ENCODE results near the gene PLCB4. TPM values are rescaled to one million over a fixed set of nuclear protein-coding genes. Genes with fewer than 3 reads are reported as not detected.

PLCB4 gene
- total RNA-seq, 1 experiment from 2014 or later = 10.1 TPM

DNA sequence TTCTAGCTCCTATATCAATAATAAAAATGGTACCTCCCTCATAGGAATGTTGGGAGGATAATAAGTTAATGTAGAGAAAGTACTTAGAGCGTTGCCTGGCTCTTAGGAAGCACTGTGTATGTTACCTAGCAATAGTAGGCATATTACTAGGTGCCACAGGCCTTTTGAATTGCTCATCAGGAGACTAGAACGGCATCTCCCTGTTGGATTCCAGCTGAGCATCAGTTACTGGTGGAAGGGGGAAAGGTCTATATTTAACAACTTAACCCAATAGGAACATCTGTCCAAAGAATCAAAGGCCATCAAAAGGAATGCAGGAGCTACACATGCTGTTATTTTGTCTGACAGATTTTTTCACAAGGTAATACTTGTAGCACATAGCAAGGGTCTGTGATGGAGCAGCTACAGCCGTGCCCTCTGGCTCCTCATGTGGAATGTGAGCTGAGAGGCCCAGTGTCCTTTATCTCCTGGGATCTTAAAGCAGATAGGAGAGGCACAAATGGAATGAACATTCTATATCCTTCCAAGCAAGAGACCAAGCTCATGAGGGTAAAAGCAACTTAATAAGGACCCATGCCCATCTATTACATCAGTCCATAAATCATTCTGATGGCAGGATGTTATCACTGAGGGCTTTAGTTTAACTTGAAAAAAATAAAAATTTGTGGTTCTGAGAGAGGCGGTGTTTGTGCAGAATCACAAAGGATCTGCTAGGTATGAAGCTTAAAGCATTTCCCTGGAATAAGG, 260.6 kb downstream of the PLCB4 start:
- no peak for DNase-seq
- Histone ChIP-seq H3K4ac (ENCODE audit: low read depth, low read length) (no peak overlapping the region), H2BK120ac (ENCODE audit: low read depth, low read length, poor library complexity, severe bottlenecking) (no peak overlapping the region), H2AFZ (ENCODE audit: low read length) (no peak overlapping the region), H4K5ac (ENCODE audit: insufficient read length, low read depth, low read length) (no peak overlapping the region), H3K79me2 (ENCODE audit: insufficient read depth, low read length) (no peaks in the 10 kb centered on the region), H3K18ac (ENCODE audit: insufficient read length, low read depth, low read length) (no peak overlapping the region), H3K56ac (ENCODE audit: insufficient read length, low read depth, low read length) (no peak overlapping the region), H3T11ph (ENCODE audit: low read length) (no peak overlapping the region), H2AK5ac (ENCODE audit: insufficient read length, low read length) (no peak overlapping the region), H3K4me1 (ENCODE audit: insufficient read depth, low read length) (peaks cover 2% of the 10 kb centered on the region; the same call in 1 of the 2 replicates), H3K23me2 (ENCODE audit: insufficient read length, low read depth, low read length, poor library complexity, severe bottlenecking) (no peaks in the 10 kb centered on the region), H3K4me2 (ENCODE audit: insufficient read depth, insufficient read length, low read length) (no peak overlapping the region), H4K8ac (replicated peaks; ENCODE audit: insufficient read length, low read depth, low read length) (no peak overlapping the region), H2BK12ac (ENCODE audit: insufficient read length, low read depth, low read length) (no peak overlapping the region), H3K79me1 (ENCODE audit: insufficient read depth, low read depth, low read length, poor library complexity, severe bottlenecking) (no peaks in the 10 kb centered on the region), H3K23ac (ENCODE audit: insufficient read length, low read depth, low read length) (no peak overlapping the region), H3K9me3 (ENCODE audit: control insufficient read depth, low read depth, low read length) (no peaks in the 10 kb centered on the region), H3K14ac (ENCODE audit: insufficient read depth, low read length) (no peak overlapping the region), H4K20me1 (ENCODE audit: control insufficient read depth, insufficient read depth, insufficient read length) (no peaks in the 10 kb centered on the region), H2BK5ac (ENCODE audit: insufficient read length, low read length) (no peak overlapping the region), H3K9ac (ENCODE audit: extremely low read depth, insufficient read length, low read length) (no peak overlapping the region), H2BK20ac (ENCODE audit: low read depth, low read length, poor library complexity, severe bottlenecking) (no peak overlapping the region), H4K91ac (ENCODE audit: insufficient read length, low read depth, low read length) (no peak overlapping the region), H2BK15ac (ENCODE audit: low read depth, low read length) (no peak overlapping the region), H3K27me3 (ENCODE audit: insufficient read depth, low read length) (no peaks in the 10 kb centered on the region), H3K27ac (ENCODE audit: insufficient read length, low read depth, low read length) (no peak overlapping the region)
- WGBS (ENCODE audit: extremely low coverage, insufficient read length, low lambda C conversion rate) = no CpG with 5 or more reads among the region's 4 CpGs
- Mint-ChIP-seq H3K36me3 (ENCODE audit: insufficient read depth in 1 of 3, low read depth in 3 of 3) (no peaks in the 10 kb centered on the region), H3K9me3 (no peaks in the 10 kb centered on the region), H3K4me1 (peaks cover 14 to 15% of the 10 kb centered on the region in 2 experiments), H3K27me3 (ENCODE audit: low read depth) (no peaks in the 10 kb centered on the region), H3K27ac (no peak overlapping the region), H3K4me3 (no peak overlapping the region)
- TF ChIP-seq, protein P1, sequence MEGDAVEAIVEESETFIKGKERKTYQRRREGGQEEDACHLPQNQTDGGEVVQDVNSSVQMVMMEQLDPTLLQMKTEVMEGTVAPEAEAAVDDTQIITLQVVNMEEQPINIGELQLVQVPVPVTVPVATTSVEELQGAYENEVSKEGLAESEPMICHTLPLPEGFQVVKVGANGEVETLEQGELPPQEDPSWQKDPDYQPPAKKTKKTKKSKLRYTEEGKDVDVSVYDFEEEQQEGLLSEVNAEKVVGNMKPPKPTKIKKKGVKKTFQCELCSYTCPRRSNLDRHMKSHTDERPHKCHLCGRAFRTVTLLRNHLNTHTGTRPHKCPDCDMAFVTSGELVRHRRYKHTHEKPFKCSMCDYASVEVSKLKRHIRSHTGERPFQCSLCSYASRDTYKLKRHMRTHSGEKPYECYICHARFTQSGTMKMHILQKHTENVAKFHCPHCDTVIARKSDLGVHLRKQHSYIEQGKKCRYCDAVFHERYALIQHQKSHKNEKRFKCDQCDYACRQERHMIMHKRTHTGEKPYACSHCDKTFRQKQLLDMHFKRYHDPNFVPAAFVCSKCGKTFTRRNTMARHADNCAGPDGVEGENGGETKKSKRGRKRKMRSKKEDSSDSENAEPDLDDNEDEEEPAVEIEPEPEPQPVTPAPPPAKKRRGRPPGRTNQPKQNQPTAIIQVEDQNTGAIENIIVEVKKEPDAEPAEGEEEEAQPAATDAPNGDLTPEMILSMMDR (conservative IDR thresholded peaks at IDR 0.05) = no peak
